ENCODE measurements around the gene KIAA0825.
"Not testable (repeated sequence)": the region's sequence is repeated elsewhere in the genome, so short reads cannot be mapped to it uniquely, and the experiment has no call there.

KIAA0825 gene

DNA sequence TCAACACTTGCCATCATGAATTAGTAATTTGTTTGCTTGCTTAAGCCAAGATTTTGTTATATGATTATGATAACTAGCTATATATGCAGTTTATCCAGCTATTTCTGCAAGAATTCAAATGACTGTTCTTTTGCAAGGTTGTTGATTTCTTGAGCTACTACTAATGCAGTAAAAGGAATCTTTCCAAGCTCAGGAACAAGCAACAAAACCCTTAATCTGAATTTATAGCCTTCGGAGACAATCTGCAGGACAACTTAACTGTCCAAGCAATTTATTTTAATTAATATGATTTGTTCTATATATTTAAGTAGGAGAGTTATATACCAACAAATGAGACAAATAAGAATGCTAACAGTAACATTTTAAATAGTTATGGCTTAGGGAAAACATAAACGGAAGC, 450.3 kb downstream of the KIAA0825 start:
- Mint-ChIP-seq H3K27me3 (no peaks in the 10 kb centered on the region), H3K4me1 (no peaks in the 10 kb centered on the region), H3K36me3 (no peaks in the 10 kb centered on the region), H3K9me3 (no peaks in the 10 kb centered on the region), H3K27ac (no peak overlapping the region), H3K4me3 (no peak overlapping the region)
- CTCF ChIA-PET: no interaction called here
- DNase-seq: no peak

DNA sequence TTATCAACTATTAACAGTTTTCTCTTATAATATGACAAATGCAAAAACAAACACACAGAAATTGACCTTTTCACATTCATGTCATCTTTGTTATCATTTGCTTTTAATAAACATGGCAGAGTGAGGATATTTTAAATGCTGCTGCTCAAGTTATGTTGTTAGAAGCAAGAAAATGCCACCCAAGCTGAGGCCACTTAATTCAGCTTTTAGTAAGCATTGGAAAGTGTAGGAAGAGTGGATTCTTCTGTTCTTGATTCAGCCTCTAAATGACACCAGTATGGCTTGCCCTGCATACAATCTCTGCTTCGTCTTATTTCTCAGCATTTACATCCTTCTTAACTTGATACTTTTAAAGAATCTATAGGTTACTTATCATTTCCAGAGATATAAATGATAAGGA, 456.6 kb downstream of the KIAA0825 start:
- Mint-ChIP-seq H3K36me3 (no peaks in the 10 kb centered on the region), H3K4me3 (no peak overlapping the region), H3K9me3 (no peaks in the 10 kb centered on the region), H3K4me1 (no peaks in the 10 kb centered on the region), H3K27me3 (no peaks in the 10 kb centered on the region), H3K27ac (no peak overlapping the region)
- no peak for DNase-seq
- CTCF ChIA-PET: no interaction called here

DNA sequence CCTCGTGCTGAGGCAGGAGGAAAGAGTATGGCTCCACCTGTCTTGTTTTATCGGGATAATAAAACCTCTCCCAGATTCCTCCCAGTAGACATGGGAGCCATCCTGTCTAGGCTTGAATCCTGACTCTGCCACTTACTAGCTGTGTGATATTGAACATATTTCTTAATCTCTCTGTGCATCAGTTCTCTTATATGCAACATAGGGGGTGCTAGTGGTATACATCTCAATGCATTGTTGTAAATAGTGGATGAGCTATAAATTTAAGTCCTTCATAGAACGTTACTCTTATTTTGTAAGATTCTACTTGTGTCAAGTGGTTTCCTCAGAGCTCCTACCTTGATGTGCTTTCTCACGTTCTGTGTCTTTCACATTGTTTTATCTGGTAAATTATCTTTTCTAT, 459.3 kb downstream of the KIAA0825 start:
- no peaks in the 10 kb centered on the region for H3K27me3 Mint-ChIP-seq
- H3K36me3 Mint-ChIP-seq: no peaks in the 10 kb centered on the region
- no peak for DNase-seq
- no peak overlapping the region for H3K4me3 Mint-ChIP-seq
- H3K4me1 Mint-ChIP-seq: no peaks in the 10 kb centered on the region
- H3K27ac Mint-ChIP-seq: no peak overlapping the region
- no peaks in the 10 kb centered on the region for H3K9me3 Mint-ChIP-seq
- CTCF ChIA-PET: no interaction called here

DNA sequence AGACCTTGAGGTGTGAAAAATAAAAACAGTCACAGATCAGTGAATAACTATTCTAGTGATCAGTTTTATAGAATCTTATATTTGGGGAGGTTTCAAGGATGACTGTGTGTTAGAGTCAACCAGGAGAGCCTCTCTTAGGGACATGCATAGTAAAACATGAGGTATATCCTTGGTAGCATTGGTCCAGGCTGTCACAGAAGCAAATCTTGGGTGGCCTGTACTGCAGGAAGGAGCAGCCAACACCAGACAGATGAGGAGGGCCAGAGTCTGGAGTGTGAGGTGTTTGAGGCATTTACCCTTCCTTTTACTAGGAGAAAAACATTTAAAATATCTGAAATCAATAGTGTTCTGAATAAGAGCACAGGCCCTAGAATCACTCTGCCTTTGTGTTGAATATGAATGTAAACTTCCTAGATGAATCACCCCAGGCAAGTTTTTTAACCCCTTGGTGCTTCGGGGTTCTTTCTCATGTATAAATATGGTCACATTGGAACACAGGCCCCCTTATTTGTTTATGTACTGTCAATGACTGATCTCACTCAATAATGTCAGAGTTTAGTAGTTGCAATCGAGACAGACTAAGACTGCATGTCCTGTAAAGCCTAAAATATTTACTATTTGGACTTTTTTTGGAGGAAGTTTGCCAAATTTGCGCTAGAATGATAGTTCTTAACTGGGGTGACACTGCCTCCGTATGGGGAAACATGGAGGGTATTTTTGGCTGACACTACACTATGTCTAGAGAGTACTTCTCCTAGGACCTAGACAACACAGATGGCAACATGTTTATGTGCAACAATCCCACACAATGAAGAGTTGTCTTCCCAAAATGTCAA, 460.5 kb downstream of the KIAA0825 start:
- H3K27ac Mint-ChIP-seq: no peak overlapping the region
- H3K27me3 Mint-ChIP-seq: no peaks in the 10 kb centered on the region
- DNase-seq: no peak
- no peak overlapping the region for H3K4me3 Mint-ChIP-seq
- CTCF ChIA-PET: no interaction called here
- no peaks in the 10 kb centered on the region for H3K4me1 Mint-ChIP-seq
- no peaks in the 10 kb centered on the region for H3K36me3 Mint-ChIP-seq
- no peaks in the 10 kb centered on the region for H3K9me3 Mint-ChIP-seq

DNA sequence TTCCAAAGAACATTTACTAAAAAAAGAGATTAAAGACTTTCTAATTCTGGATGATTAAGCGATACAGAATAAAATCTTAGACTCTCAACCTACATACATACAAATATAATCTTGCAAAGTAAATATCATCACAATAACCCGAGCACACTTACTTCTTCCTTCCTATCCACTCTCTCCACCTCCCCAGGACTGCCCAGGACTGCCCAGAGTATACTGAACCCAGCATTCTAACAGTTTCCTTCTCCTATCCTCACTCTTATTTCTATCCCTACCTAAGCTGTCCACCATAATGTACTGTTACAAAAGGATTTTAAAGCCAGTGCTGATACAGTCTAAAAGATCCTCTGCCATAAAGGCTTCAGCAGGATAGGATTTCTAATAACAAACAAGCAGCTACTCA, 463.7 kb downstream of the KIAA0825 start:
- DNase-seq: no peak
- CTCF ChIA-PET: no interaction called here
- Mint-ChIP-seq H3K4me1 (no peaks in the 10 kb centered on the region), H3K27ac (no peak overlapping the region), H3K4me3 (no peak overlapping the region), H3K36me3 (no peaks in the 10 kb centered on the region), H3K9me3 (no peaks in the 10 kb centered on the region), H3K27me3 (no peaks in the 10 kb centered on the region)

DNA sequence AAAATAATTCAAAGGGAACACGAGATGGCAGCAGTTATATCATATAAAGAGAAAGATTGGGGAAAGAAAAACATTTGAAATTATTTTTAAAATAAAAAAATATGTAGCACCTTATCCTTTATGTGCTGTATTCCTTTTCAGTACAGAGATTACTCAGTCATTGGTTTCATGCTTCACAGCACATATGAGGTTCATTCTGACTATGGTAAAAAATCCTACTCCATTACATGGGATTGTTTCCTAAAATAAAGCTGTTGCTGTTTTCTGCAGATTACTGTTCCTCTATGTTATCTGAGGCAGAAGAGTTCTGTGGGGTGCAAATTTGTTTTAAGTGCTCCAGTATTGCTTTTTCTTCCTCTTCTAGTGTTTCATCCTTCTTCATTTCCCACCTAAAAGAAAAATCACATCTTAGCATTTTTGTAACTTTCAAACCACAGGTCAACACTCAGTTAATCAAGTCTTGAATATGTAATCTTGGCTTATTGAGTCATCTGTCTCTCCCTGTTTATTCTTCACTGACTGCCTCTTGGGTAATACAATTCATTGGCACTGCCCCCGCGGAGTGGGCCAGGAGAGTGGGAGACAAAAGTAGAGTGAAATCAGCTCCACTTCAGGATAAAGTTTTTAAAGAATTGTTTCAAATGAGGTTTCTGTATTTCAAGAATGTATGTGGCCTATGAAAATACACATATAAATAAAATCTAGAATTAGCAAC, 464.5 kb downstream of the KIAA0825 start:
- no peaks in the 10 kb centered on the region for H3K4me1 Mint-ChIP-seq
- H3K27ac Mint-ChIP-seq: no peak overlapping the region
- DNase-seq: no peak
- CTCF ChIA-PET: no interaction called here
- no peak overlapping the region for H3K4me3 Mint-ChIP-seq
- no peaks in the 10 kb centered on the region for H3K9me3 Mint-ChIP-seq
- H3K36me3 Mint-ChIP-seq: no peaks in the 10 kb centered on the region
- no peaks in the 10 kb centered on the region for H3K27me3 Mint-ChIP-seq

DNA sequence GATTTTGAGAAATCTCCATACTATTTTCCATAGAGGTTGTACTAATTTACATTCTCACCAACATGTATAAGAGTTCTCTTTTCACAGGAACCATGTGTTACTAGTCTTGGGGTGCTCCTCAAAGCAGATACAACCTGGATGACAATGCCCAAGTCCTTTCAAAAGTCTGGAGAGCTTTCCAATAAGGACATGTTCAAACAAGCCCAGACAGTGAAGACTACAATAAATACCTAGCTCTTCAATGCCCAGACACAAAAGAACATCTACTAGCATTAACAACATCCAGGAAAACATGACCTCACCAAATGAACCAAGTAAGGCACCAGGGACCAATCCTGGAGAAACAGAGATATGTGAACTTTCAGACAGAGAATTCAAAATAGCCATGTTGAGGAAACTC, 474.8 kb downstream of the KIAA0825 start:
- H3K4me3 Mint-ChIP-seq, H3K27ac Mint-ChIP-seq, CTCF ChIA-PET, H3K36me3 Mint-ChIP-seq, H3K9me3 Mint-ChIP-seq, H3K4me1 Mint-ChIP-seq, H3K27me3 Mint-ChIP-seq, DNase-seq: not testable (repeated sequence)

DNA sequence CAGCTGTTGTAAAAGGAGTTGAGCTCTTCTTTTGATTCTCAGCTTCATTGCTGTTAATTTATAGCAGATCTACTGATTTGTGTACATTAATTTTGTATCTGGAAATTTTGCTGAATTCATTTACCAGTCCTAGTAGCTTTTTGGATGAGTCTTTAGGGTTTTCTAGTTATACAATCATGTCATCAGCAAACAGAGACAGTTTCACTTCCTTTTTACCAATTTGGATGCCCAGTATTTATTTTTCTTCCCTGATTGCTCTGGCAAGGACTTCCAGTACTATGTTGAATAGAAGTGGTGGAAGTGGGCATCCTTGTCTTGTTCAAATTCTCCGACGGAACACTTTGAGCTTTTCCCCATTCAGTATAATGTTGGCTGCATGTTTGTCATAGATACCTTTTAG, 478.1 kb downstream of the KIAA0825 start:
- peaks cover 4% of the 10 kb centered on the region for H3K9me3 Mint-ChIP-seq

DNA sequence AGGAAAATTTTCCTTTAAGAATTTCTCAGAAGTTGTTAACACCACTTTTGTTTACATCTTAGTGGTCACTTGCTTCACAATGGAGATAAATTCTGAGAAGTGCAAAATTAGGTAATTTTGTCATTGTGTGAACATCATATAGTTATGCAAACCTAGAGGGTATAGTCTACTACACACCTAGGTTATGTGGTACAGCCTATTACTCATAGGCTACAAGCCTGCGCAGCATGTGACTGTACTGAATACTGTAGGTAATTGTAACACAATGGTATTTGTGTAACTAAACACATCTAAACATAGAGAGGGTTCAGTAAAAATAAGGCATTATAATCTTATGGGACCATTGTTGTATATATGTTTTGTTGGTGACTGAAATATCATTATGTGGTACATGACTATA, 488.3 kb downstream of the KIAA0825 start:
- DNase-seq: no peak
- Mint-ChIP-seq H3K36me3 (no peaks in the 10 kb centered on the region), H3K4me1 (no peaks in the 10 kb centered on the region), H3K27me3 (no peaks in the 10 kb centered on the region), H3K4me3 (no peak overlapping the region), H3K9me3 (no peaks in the 10 kb centered on the region), H3K27ac (no peak overlapping the region)
- CTCF ChIA-PET: interaction anchor here (0.6 kb wide), 1 partner anchor 313 kb away, joined by 3 read pairs; no protein-coding TSS in a partner anchor

More for the DNA sequence above, 478.1 kb downstream of the KIAA0825 start:
- DNase-seq: no peak
- Mint-ChIP-seq H3K27ac (no peak overlapping the region), H3K4me1 (no peaks in the 10 kb centered on the region), H3K4me3 (no peak overlapping the region), H3K36me3 (no peaks in the 10 kb centered on the region), H3K27me3 (no peaks in the 10 kb centered on the region)
- CTCF ChIA-PET: no interaction called here

DNA sequence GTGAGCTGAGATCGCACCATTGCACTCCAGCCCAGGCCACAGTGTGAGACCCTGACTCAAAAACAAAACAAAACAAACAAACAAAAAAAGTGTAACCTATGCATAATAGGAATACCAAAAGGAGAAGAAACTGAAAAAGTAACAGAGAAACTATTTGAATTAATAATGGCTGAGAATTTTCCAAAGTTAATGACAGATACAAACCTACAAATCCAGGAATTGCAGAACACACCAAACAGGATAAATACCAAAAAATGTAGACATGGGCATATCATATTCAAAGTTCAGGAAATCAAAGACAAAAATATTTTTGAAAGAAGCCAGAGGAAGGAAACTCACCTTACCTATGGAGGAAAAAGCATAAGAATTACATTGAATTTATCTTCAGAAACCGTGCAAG, 493.3 kb downstream of the KIAA0825 start:
- Mint-ChIP-seq H3K27me3 (no peaks in the 10 kb centered on the region), H3K4me3 (no peak overlapping the region), H3K4me1 (no peaks in the 10 kb centered on the region), H3K27ac (no peak overlapping the region), H3K9me3 (no peaks in the 10 kb centered on the region), H3K36me3 (no peaks in the 10 kb centered on the region)
- no peak for DNase-seq
- CTCF ChIA-PET: interaction anchor here (1.0 kb wide), 1 partner anchor 12 kb away, joined by 3 read pairs; no protein-coding TSS in a partner anchor

DNA sequence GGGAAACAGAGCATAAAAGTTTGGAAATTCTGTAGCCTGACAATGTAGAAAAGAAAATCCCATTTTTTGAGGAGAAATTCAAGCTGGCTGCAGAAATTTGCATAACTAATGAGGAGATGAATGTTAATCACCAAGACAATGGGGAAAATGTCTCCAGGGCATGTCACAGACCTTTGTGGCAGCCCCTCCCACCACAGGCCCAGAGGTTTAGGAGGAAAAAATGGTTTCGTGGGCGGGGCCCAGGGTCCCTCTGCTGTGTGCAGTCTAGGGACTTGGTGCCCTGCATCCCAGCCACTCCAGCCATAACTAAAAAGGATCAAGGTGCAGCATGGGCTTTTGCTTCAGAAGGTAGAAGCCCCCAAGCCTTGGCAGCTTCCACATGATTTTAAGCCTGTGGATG, 502.1 kb downstream of the KIAA0825 start:
- H3K27ac Mint-ChIP-seq, H3K4me1 Mint-ChIP-seq, CTCF ChIA-PET, H3K36me3 Mint-ChIP-seq, H3K4me3 Mint-ChIP-seq, H3K27me3 Mint-ChIP-seq, DNase-seq: not testable (repeated sequence)
- peaks cover 16% of the 10 kb centered on the region for H3K9me3 Mint-ChIP-seq

DNA sequence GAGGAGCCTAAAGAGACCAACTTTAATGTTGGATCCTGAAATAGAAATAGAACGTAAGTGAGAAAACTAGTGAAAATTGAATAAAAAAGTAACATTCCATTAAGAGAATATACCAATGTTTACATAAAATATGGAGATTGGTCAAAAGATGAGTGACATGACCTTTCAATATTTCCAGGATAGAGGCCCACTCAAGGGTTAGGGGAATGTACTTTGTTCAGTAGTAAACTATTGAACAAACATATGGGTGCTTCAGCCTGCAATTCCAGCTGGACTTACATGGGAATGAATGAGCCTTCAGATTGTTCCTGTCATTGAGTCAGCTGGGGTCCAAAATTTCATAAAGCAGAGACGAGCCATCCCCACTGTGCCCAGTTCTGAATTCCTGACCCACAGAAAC, 505.3 kb downstream of the KIAA0825 start:
- H3K36me3 Mint-ChIP-seq: peaks cover 12% of the 10 kb centered on the region
- H3K4me3 Mint-ChIP-seq: no peak overlapping the region

DNA sequence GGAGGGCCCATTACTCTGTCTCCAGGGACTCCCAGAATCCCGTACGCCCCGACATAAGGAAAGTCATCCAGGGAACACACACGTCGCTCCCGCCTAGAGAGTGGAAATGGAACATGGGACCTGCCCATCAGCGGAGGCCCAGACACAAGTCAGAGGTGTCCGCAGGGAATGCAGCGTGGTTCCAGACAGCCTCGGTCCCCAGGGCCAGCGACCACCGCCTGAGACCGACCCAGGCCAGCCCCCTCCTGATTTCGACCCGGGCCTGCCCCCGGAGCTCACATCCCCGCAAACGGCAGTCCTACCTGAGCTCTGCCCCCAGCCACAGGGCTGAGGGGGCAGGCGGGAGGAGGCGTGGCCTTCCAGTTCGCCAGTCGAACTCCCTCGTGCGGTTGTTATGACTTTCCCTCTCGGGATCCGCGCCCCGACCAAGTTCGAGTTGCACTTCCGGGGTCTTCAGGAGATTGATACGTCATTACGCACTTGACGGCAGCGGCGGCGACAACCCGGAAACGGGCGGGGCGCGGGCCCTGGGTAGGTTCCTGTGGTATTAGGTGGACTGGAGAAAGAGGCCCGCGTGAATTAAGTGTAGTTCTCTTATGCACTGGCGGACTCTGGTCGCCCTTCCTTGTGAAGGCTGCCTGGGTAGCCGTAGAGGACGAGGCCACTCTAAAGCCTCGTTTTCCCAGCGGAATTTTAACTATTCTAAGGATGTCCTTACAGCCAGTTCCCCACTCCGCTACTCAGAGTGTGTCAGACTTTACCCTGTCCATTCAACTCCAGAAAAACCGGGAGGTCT, 507.0 kb downstream of the KIAA0825 start:
- CTCF ChIA-PET: no interaction called here
- peak; percentile 95 for DNase-seq
- peaks cover 25% of the 10 kb centered on the region for H3K4me1 Mint-ChIP-seq

More for the DNA sequence above, 505.3 kb downstream of the KIAA0825 start:
- H3K4me1 Mint-ChIP-seq: peaks cover 25% of the 10 kb centered on the region
- peaks cover 16% of the 10 kb centered on the region for H3K9me3 Mint-ChIP-seq
- CTCF ChIA-PET: interaction anchor here (1.3 kb wide), 1 partner anchor 11 kb away, joined by 3 read pairs; no protein-coding TSS in a partner anchor
- peaks cover 4% of the 10 kb centered on the region for H3K27me3 Mint-ChIP-seq
- DNase-seq: no peak
- H3K27ac Mint-ChIP-seq: no peak overlapping the region

DNA sequence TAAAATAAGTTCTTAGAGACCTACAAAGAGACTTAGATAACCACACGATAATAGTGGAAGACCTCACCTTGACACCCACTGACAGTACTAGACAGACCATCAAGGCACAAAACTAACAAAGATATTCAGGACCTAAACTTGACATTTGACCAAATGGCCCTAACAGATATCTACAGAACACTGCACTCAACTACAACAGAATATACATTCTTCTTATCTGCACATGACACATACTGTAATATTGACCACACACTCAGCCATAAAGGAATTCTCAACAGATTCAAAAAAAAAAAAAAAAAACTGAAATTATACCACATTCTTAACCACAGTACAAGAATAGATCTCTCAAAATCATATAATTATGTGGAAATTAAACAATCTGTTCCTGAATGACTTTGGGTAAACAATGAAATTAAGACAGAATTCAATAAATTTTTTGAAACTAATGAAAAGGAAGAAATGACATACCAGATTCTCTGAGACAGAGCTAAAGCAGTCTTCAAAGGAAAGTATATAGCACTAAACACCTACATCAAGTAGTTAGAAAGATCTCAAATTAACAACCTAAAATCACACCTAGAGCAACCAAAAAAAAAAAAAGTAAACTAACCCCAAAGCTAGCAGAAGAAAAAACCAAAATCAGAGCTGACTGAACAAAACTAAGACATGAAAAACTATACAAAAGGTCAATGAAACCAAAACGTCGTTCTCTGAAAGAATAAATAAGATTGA, 514.7 kb downstream of the KIAA0825 start:
- Mint-ChIP-seq H3K4me1 (peaks cover 7% of the 10 kb centered on the region), H3K27me3 (no peaks in the 10 kb centered on the region), H3K27ac (no peak overlapping the region)

More for the DNA sequence above, 507.0 kb downstream of the KIAA0825 start:
- H3K4me3 Mint-ChIP-seq: peak overlapping the region; percentile 88
- peaks cover 22% of the 10 kb centered on the region for H3K36me3 Mint-ChIP-seq
- H3K27me3 Mint-ChIP-seq: peaks cover 4% of the 10 kb centered on the region
- H3K9me3 Mint-ChIP-seq: peaks cover 10% of the 10 kb centered on the region
- H3K27ac Mint-ChIP-seq: peak overlapping the region; percentile 92

More for the DNA sequence above, 514.7 kb downstream of the KIAA0825 start:
- DNase-seq: no peak
- H3K36me3 Mint-ChIP-seq: peaks cover 50% of the 10 kb centered on the region
- peaks cover 39% of the 10 kb centered on the region for H3K9me3 Mint-ChIP-seq
- CTCF ChIA-PET: no interaction called here
- H3K4me3 Mint-ChIP-seq: no peak overlapping the region

All from activated naive CD4-positive, alpha-beta T cell treated with anti-CD3 and anti-CD28 coated beads, Interleukin-2, amount 10 ng/mL, durations not matched to agents 7 days and 5 days (primary cell).